NCI-H2029 treated with DMSO at 0.1 percent for 48 hours (cell line): Measurements from ENCODE around the gene NAA40.
A peak's percentile ranks its signal among the peaks of the same experiment; 100 is the strongest.

Experiments
- DNase-seq: peaks from one replicate; lab custom pipeline; 2025; lab: John Stamatoyannopoulos, UW

NAA40 gene

GRCh38 chr11:63913866-63914830 is 24.7 kb upstream of the NAA40 start:
- no peak for DNase-seq

DNA sequence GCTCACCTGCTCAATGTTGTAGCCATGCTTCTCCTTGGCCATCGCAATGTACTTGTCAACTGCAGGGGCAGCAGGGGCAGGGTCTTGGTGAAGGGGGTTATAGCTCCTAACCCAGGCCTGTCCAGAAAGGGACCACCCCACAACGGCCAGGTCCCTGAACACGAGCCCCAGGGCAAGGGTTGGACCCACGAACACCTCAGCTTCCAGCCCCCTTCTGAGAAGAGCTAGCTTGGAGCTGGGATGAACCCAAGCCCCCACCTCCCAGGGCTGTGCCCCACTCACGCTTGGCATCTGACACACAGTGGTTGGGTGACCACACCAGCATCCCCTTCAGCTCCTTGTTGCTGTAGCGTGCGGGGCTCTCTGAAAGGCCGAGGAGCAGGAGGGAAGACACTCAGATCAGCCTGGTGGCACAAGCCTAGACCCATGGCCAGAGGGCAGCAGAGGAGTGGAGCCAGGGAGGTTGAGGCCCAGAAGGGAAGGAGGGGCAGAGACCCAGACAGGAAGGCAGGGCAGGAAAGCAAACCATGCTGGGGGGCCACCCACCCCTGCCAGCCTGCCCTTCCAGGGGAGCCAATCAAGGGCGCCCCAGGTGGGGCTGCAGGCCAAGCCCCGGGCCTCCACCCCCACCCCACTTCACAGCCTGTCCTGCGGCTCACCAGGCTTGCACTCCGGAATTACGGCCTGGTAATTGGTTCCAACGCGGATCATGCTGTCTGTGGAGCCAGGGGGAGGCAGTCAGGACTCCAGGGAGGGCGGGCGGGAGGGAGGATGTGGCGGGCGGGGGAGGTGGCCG is 23.7 kb upstream of the NAA40 start:
- no peak for DNase-seq

DNA sequence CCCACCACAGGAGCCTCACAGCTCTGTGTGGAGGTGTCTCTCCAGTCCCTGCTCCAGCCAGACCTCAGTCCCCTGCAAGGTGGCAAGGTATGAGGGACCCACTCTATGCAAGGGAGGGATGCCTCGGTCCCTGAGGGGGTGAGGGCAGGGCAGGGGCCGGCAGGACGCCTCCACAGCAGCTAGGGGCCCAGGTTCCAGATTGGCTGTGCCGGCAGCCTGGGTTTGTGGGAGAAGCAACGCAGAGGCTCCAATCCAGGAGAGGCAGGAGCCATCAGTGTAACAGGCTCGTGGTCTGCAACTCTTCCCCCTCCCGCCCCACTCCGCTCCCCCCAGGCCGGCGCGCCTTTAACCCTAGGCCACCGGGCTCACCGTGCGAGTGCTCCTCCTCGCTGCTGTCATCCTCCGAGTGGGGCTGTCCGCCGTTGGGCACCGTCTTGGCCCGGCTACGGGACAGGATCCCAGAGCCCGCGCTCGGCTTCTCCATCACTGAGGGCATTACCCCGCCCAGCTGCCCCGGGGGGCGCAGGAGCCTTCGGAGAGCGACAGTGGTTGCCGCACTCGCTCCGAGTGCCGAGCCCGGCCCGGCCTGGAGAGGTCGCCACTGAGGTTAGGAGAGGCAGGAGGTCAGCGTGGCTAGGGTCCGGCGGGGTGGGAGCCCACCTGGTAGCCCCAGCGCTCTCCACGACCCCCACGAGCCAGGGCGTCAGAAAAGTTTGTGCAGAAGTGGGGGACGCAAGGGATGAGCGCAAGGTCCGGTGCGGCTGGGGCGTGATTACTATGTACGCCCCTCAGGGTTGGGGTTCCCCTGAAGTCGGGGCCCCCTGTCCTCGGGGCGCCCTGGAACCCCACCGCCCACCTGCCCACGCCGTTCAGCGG is 22.6 kb upstream of the NAA40 start:
- DNase-seq: no peak

DNA sequence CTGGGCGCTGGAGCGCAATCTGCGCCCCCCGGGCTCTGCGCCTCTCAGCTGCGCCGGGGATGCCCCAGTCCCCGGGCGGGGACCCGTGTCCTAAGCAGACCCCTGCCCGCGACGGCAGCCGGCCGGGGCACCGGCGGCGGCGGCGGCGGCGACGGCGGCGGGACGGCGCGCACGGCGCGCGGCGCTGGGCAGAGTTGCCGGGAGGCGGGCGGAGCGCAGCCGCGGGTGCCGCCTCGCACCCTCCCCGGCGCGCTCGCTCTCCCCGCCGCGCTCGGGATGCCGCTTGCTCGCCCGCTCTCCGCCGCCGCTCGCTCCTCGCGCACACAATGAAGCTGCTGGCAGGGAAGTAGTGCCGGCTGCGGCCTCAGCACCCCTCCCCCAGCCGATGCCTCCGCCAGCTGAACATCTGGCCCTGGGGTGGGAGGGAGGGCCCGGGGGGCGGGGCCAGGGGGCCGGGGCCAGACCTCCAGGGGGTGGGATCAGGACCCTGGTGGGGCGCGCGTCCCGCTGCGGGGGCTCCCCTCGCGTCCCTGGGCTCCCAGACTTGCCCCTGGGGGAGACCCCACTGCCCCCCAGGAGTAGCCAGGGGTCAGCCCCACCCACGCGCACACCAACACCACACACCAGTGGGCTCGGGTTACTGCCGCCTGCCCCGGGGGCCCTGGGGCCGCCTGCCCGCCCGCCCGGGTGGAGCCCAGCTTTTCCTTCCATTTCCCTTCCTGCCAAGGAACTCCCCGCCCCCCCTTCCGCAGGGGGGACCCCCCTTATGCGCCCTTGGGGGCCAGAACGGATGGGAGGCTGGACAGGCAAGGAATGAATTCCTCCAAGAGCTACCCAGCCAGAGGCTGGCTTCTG is 21.7 kb upstream of the NAA40 start, which contains the start of gene RCOR2:
Gene RCOR2, minus strand, starts transcription at position 328 of the 855 bp plus-strand sequence. CDS start 708 bp downstream, outside the sequence.
- peak; percentile 61 for DNase-seq

DNA sequence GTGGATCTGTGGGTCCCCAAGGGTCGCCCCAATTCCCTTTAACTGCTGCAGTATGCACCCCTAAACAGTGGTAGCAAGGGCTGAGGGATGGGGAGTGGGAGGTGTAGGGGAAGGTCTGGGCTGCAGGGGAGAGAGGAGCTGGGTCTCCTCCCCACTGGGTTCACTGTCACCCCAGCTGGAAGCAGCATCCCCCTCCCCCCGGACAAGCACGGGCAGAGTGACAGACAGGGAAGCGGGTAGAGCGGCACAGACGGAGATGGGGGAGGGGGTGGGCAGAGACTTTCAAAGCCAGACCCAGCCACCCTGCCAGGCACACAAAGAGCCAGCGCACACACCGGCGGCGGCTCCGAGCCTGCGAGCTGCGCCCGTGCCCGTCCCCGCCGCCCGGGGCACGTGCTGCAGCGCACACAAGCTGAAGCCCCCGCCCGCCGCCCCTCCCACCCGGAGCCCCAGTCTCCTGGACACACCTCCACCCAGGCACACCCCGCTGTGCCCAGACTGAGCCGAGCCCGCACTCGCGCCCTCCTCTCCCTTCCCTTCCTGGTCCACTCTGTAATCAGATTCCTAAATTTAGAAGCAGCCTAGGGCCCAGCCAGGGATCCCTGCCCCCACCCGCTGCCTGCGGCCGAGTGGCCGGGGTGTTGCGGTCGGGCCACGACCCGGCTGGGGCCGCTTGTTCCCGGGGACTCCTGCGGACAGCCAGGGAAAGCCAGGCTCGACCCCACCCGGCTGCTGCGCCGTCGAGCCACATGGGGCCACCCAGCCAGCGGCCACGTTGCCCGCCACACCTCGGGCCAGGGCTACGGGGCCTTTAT is 20.9 kb upstream of the NAA40 start:
- DNase-seq: peak; percentile 29

DNA sequence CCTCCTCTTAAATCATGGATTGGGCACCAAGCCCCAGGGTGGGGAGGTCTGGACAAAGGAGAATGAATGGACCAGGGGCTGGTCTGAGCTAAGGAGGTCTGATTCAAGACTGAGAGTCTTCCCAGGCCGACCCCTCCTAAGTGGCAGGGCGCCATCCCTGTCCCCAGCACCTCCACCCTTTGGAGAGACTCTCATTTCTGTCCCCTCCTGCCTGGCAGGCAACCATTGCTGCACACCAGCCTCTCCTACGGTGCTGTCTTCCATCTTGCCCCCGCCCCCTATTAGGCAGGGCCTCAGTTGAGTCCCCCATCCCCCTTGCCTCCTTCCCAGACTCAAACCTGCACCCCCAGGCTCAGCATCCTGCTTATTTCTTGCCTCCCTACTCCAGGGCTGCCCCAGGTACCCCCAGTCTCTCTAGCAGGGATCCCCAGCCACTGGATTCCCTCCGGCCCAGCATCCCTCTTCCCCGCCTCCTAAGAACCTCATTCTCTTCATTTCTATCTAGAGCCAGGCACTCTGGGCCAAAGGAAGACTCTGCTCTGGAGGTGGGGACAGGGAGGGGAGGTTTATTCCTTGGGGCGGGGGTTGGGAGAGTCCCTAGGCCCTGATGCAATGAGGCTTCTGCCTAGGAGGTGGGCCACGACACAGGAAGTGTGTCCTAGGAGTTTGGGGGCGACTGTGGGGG is 20.2 kb upstream of the NAA40 start:
- DNase-seq: no peak

- DNase-seq: no peak
Measured at GRCh38 chr11:63919267-63920125, 19.3 kb upstream of the NAA40 start.

GRCh38 chr11:63920126-63920938 is 18.5 kb upstream of the NAA40 start:
- DNase-seq: no peak

DNA sequence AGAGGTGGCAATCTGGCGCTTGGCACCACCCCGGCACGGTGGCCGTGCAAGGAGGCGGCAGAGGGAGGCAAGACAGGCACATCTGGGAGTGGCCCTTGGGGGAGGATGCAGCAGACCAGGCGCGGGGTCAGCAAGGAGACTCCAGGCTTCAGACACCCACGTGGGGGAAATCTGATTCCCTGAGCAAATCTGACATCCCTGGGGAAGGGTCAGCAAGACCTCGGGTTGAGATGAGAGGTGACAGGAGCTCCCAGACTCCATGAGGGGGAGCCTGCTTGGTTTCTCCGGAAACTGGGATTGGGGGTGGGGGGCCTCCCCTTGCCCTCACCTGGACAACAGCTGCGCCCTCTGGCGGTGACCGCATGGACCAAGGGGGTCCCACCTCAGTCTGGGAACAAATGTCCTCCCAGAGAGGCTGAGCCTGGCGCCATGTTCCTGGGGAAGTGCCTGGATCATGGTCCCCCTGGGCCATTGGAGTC is 17.8 kb upstream of the NAA40 start:
- DNase-seq: no peak

DNA sequence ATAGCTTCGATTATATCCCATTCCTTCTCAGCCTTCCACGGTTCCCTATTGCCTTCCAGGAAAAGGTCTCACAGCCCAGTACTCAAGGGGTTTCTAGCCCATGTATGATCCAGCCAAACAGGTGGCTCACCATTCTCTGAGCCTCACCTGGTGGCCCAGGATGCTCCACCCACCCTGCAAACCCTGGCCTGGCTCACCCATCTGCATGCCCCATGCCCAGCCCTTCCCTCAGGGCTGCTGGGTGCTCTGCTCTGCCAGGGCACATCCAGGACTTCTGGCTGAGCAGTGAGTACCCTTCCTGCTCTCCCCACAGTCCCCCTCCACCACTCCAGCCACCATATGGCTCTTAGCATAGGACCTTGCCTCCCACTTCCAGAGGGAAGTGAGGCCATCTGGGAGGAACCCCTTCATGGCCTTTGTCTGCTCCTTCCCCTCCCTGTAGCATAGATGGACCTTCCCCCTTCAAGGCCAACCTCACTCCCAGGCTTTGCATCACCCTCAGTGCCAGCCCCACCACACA is 16.1 kb upstream of the NAA40 start:
- DNase-seq: no peak

DNA sequence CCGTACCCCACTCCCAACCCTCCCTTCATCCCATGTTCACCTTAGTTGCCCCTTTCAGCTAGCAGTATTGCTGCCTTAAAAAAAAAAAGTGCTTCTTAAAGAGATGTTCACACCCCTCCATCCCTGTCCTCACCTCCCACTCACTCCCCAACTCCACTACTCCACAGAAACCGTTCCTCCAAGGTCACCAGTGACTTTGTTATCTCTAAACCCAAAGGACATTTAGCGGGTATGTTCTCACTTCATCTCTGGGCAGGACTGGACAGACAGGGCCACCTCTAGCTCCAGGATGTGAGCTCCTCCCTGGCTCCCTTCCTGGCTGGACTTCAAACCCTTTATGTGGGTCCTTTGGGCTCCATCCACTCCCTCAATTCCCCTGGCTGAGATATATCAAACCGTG is 15.5 kb upstream of the NAA40 start:
- DNase-seq: no peak

GRCh38 chr11:63929616-63930015 is 9.2 kb upstream of the NAA40 start:
- DNase-seq: no peak

GRCh38 chr11:63931045-63931444 is 7.8 kb upstream of the NAA40 start:
- no peak for DNase-seq

GRCh38 chr11:63931876-63932275 is 6.9 kb upstream of the NAA40 start:
- DNase-seq: no peak

GRCh38 chr11:63933459-63933858 is 5.3 kb upstream of the NAA40 start:
- no peak for DNase-seq

DNA sequence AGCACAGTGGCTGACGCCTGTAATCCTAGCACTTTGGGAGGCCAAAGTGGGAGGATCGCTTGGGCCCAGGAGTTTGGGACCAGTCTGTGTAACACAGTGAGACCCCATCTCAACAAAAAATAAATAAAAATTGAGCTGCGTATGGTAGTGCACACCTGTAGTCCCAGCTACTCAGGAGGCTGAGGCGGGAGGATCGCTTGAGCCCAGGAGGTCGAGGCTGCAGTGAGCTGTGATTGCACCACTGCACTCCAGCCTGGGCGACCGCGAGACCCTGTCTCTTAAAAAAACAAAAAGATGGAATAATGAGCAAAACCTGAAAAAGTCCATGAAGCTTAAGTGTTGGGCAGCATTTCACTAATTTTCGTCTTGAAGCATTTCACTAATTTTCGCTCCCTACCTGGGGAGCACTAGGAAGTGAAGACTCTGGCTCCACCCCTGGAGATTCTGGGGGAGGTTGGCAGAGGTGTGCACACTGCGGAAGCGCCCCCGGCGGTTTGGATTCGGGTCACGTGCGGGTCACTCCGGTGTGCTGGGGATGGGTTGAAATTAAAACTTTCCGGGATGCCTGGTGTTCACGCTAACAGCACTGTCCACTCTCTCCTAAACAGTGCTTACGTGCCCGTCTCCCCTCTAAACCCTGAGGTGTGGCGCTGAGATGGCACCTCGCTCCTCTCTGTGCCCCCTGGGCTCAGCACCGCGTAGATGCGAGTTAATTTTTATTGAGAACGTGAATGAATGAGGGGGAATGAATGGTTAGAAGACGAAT is 906 bp upstream of the NAA40 start:
- no peak for DNase-seq
